Breast epithelium (tissue), 3 donors: Measurements from ENCODE around the gene PTH2.

Source experiments
- POLR2A ChIP-seq: fragments of 450-650 bp; IDR thresholded peaks from one replicate; pipeline ENCODE4 v1.6.1; 2016; ENCODE audit warnings: antibody characterized with exemption, mild to moderate bottlenecking, moderate library complexity
- POLR2AphosphoS5 ChIP-seq, 3 donors: sonication (generic); formaldehyde crosslinking; IDR thresholded peaks; one replicate each; pipeline ENCODE4 v1.6.1; 2017; ENCODE audit warnings: antibody characterized with exemption in 3 of 3
- TF ChIP-seq, protein P1 (sequence below), 3 donors: fragments of 450-650 bp; IDR thresholded peaks; one replicate each; pipeline ENCODE4 v1.5.1; 2016 to 2017; ENCODE audit warnings: antibody characterized with exemption in 3 of 3, mild to moderate bottlenecking in 3 of 3, moderate library complexity in 3 of 3

DNA sequence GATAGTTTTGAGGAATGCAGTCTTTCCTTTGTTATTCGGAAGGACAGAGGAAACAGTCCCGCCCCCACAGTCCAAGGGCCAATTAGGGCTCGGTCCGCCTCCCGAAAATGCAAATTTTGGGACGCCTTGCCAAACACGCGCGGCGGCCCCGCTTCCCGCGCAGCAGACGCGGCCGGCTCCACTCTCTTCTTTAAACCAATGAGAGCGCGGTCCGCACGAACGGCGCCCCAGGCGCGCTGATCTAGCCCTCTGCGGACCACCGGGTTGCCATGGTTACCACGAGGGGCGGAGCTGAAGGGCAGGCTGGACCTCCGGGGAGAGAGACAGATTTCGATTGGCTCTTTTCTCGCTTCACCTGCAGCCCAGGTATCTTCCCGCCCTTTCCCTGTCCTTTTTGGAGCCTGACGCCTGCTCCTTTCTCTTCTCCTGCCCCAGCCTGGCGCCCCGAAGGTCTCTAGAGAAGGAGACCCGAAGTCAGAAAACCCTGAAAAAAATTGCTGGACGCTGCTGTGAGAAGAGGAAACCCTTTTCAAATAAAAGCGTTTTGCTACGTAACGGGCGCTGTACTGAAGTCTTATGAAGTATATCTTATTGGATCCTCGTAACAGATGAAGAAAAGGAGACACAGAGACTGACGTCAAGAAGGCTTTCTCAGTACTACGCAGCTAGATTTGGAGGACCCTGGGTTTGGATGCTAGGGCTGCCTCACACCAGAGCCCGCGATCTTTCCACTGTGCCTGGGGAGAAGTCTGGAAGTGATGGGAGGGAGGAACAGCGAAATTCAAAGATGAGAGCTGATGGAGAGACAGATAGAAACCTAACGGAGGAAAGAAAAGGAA is 2.0 kb downstream of the PTH2 start:
- TF ChIP-seq, protein P1, sequence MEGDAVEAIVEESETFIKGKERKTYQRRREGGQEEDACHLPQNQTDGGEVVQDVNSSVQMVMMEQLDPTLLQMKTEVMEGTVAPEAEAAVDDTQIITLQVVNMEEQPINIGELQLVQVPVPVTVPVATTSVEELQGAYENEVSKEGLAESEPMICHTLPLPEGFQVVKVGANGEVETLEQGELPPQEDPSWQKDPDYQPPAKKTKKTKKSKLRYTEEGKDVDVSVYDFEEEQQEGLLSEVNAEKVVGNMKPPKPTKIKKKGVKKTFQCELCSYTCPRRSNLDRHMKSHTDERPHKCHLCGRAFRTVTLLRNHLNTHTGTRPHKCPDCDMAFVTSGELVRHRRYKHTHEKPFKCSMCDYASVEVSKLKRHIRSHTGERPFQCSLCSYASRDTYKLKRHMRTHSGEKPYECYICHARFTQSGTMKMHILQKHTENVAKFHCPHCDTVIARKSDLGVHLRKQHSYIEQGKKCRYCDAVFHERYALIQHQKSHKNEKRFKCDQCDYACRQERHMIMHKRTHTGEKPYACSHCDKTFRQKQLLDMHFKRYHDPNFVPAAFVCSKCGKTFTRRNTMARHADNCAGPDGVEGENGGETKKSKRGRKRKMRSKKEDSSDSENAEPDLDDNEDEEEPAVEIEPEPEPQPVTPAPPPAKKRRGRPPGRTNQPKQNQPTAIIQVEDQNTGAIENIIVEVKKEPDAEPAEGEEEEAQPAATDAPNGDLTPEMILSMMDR (IDR thresholded peaks at IDR 0.05) = no peak
- TF ChIP-seq POLR2AphosphoS5 (IDR thresholded peaks at IDR 0.05) = no peak
- TF ChIP-seq POLR2A = no peak
